Measurements from ENCODE around the gene HOXA3.

Gene HOXA3

GRCh38 chr7:27191833-27192545 is 39.6 kb upstream of the HOXA3 start:
- intact Hi-C loops (cut with DNase I), result loop anchor here (10.0 kb wide), 1 partner anchor 383 kb away; no protein-coding TSS in a partner anchor
- peak in 3 of 42 donors; percentile 3 to 23 (median 10) for DNase-seq

GRCh38 chr7:27191161-27191731 is 38.9 kb upstream of the HOXA3 start:
- intact Hi-C loops (cut with DNase I), result loop anchor here (10.0 kb wide), 1 partner anchor 384 kb away; no protein-coding TSS in a partner anchor
- DNase-seq, result peak in 5 of 42 donors; percentile 1 to 20 (median 7)

GRCh38 chr7:27189997-27190748 is 37.8 kb upstream of the HOXA3 start:
- peak in 3 of 42 donors; percentile 2 to 7 (median 3) for DNase-seq
- intact Hi-C loops (cut with DNase I), result loop anchor here (10.0 kb wide), 1 partner anchor 385 kb away; no protein-coding TSS in a partner anchor

GRCh38 chr7:27189295-27189996 is 37.1 kb upstream of the HOXA3 start:
- intact Hi-C loops (cut with DNase I), result no loop called here
- peak in 7 of 42 donors; percentile 3 to 21 (median 9) for DNase-seq

GRCh38 chr7:27188386-27189294 is 36.3 kb upstream of the HOXA3 start:
- intact Hi-C loops (cut with DNase I), result no loop called here
- DNase-seq, result peak in 7 of 42 donors; percentile 6 to 33 (median 16)

- peak in 8 of 42 donors; percentile 2 to 34 (median 10) for DNase-seq
- intact Hi-C loops (cut with DNase I), result no loop called here
These were observed 35.3 kb upstream of the HOXA3 start for GRCh38 chr7:27187475-27188385.

GRCh38 chr7:27186668-27187474 is 34.5 kb upstream of the HOXA3 start:
- intact Hi-C loops (cut with DNase I), result no loop called here
- peak in 5 of 42 donors; percentile 1 to 7 (median 2) for DNase-seq

GRCh38 chr7:27185854-27186667 is 33.7 kb upstream of the HOXA3 start:
- DNase-seq, result peak in 7 of 42 donors; percentile 4 to 18 (median 9)
- intact Hi-C loops (cut with DNase I), result no loop called here

- DNase-seq, result peak in 7 of 42 donors; percentile 3 to 24 (median 9)
- intact Hi-C loops (cut with DNase I), result no loop called here
These were observed 32.9 kb upstream of the HOXA3 start, which contains the start of gene HOXA11 for GRCh38 chr7:27185013-27185853. Gene HOXA11 (minus strand): TSS chr7:27185232. CDS start chr7:27185144, 88 bp downstream.

- intact Hi-C loops (cut with DNase I), result no loop called here
- DNase-seq, result peak in 7 of 42 donors; percentile 8 to 28 (median 14)
These were observed 32.1 kb upstream of the HOXA3 start for GRCh38 chr7:27184337-27185012.

- intact Hi-C loops (cut with DNase I), result no loop called here
- DNase-seq, result peak in 5 of 42 donors; percentile 3 to 23 (median 4)
These were observed 31.4 kb upstream of the HOXA3 start for GRCh38 chr7:27183682-27184336.

GRCh38 chr7:27182861-27183681 is 30.7 kb upstream of the HOXA3 start:
- intact Hi-C loops (cut with DNase I), result no loop called here
- DNase-seq, result peak in 8 of 42 donors; percentile 5 to 36 (median 12)

All from head of caudate nucleus (tissue), 42 donors.